GM23338 (cell line): ENCODE results near the gene PER1. TPM values are rescaled to one million over a fixed set of nuclear protein-coding genes. Genes with fewer than 3 reads are reported as not detected.

Experiments used
- ATAC-seq: fragments of 200-7000 bp; cut with Tn5 transposase; 3 replicates; pipeline ENCODE4 v1.9.1; 2020
- DNase-seq: peaks from one replicate; pipeline ENCODE4 v3.0.0-alpha.2; 2015; ENCODE audit warnings: low spot score
- H2AFZ ChIP-seq: fragments of 200-600 bp; sonication (generic); 2 replicates; pipeline ENCODE4 v1.8.0; 2016; ENCODE audit warnings: antibody characterized with exemption, mild to moderate bottlenecking, moderate library complexity
- H3F3A ChIP-seq: fragments of 200-600 bp; sonication (generic); replicated peaks from 2 replicates; pipeline ENCODE4 v1.8.0; 2017; ENCODE audit warnings: antibody characterized with exemption, mixed run types, low read depth
- H3K27ac ChIP-seq: fragments of 200-600 bp; sonication (generic); 2 replicates; pipeline ENCODE4 v1.6.1; 2016; ENCODE audit warnings: low read depth
- H3K27me3 ChIP-seq: fragments of 200-600 bp; sonication (generic); 2 replicates; pipeline ENCODE4 v1.8.0; 2016; ENCODE audit warnings: mild to moderate bottlenecking, mixed run types, moderate library complexity; ENCODE audit not compliant: insufficient read depth
- H3K36me3 ChIP-seq: fragments of 200-600 bp; sonication (generic); 2 replicates; pipeline ENCODE4 v1.8.0; 2016; ENCODE audit warnings: mild to moderate bottlenecking; ENCODE audit not compliant: insufficient read depth
- H3K4me1 ChIP-seq: fragments of 200-600 bp; sonication (generic); 2 replicates; pipeline ENCODE4 v1.8.0; 2016; ENCODE audit warnings: mild to moderate bottlenecking, moderate library complexity; ENCODE audit not compliant: insufficient read depth
- H3K4me2 ChIP-seq: fragments of 200-600 bp; sonication (generic); 2 replicates; pipeline ENCODE4 v1.7.1; 2017; ENCODE audit warnings: mixed run types
- H3K4me3 ChIP-seq: fragments of 200-600 bp; sonication (generic); 2 replicates; pipeline ENCODE4 v1.6.1; 2016; ENCODE audit warnings: mixed run types
- H3K79me2 ChIP-seq: fragments of 200-600 bp; sonication (generic); replicated peaks from 2 replicates; pipeline ENCODE4 v1.8.0; 2017; ENCODE audit warnings: mild to moderate bottlenecking; ENCODE audit not compliant: insufficient read depth
- H3K9me2 ChIP-seq: fragments of 200-600 bp; sonication (generic); 2 replicates; pipeline ENCODE4 v1.8.0; 2017; ENCODE audit not compliant: insufficient read depth
- H4K20me1 ChIP-seq: fragments of 200-600 bp; sonication (generic); replicated peaks from 2 replicates; pipeline ENCODE4 v1.8.0; 2017; ENCODE audit warnings: mild to moderate bottlenecking; ENCODE audit not compliant: insufficient read depth
- H3K27ac Mint-ChIP-seq: 2 replicates; pipeline ENCODE4 v1.8.0; 2020; ENCODE audit warnings: inconsistent platforms, mild to moderate bottlenecking, moderate library complexity, mixed read lengths
- H3K27me3 Mint-ChIP-seq: 3 replicates; pipeline ENCODE4 v1.8.0; 2022; ENCODE audit warnings: low read depth, mild to moderate bottlenecking, moderate library complexity, mixed read lengths, inconsistent platforms; ENCODE audit not compliant: insufficient read depth, poor library complexity
- H3K36me3 Mint-ChIP-seq: 3 replicates; pipeline ENCODE4 v1.8.0; 2021; ENCODE audit warnings: low read depth, mild to moderate bottlenecking, inconsistent platforms, moderate library complexity, mixed read lengths
- H3K4me1 Mint-ChIP-seq: 3 replicates; pipeline ENCODE4 v1.8.0; 2020; ENCODE audit warnings: mild to moderate bottlenecking, inconsistent platforms, mixed read lengths
- H3K4me3 Mint-ChIP-seq: 3 replicates; pipeline ENCODE4 v1.8.0; 2021; ENCODE audit warnings: moderate library complexity, mild to moderate bottlenecking, inconsistent platforms, mixed read lengths
- H3K9me3 Mint-ChIP-seq: 3 replicates; pipeline ENCODE4 v1.8.0; 2020; ENCODE audit warnings: moderate library complexity, mild to moderate bottlenecking, inconsistent platforms, mixed read lengths
- CREB1 ChIP-seq: fragments of 250-450 bp; sonication (Bioruptor Pico); IDR thresholded peaks from 2 replicates; pipeline ENCODE4 v1.5.0; 2020; ENCODE audit warnings: low read depth, mild to moderate bottlenecking, moderate library complexity
- EZH2 ChIP-seq: fragments of 200-600 bp; sonication (generic); IDR thresholded peaks from one replicate; pipeline ENCODE4 v1.8.0; 2017; ENCODE audit warnings: antibody characterized with exemption, mild to moderate bottlenecking, low read depth; ENCODE audit not compliant: unreplicated experiment
- EZH2phosphoT487 ChIP-seq: fragments of 200-600 bp; sonication (generic); IDR thresholded peaks from one replicate; pipeline ENCODE4 v1.8.1; 2018; ENCODE audit warnings: antibody characterized with exemption; ENCODE audit not compliant: unreplicated experiment
- STAT1 ChIP-seq: IDR thresholded peaks from one replicate; pipeline ENCODE4 v1.6.1; 2016; ENCODE audit warnings: antibody characterized with exemption; ENCODE audit not compliant: unreplicated experiment
- ZNF331 ChIP-seq: fragments of 250-450 bp; sonication (Bioruptor Pico); IDR thresholded peaks from 2 replicates; pipeline ENCODE4 v1.5.0; 2020; ENCODE audit warnings: low read depth, mild to moderate bottlenecking, moderate library complexity
- polyA plus RNA-seq: library from polyadenylated mRNA; unstranded; fragments of >200 nt; fragmentation: Nextera tagmentation; extraction: Ambion mirVana; gene quantifications from 2 replicates; pipeline ENCODE4 v1.2.1, GENCODE V29; 2016
- total RNA-seq: library from RNA; depleted of rRNA; stranded (reverse); fragments of >200 nt; shearing (Covaris generic); gene quantifications from 2 replicates; pipeline ENCODE4 v1.2.3, GENCODE V29; 2014
- TF ChIP-seq, protein P1 (sequence below): IDR thresholded peaks from 2 replicates; pipeline ENCODE4 v1.6.1; 2016; ENCODE audit warnings: antibody characterized with exemption
- TF ChIP-seq, protein P2 (sequence below): IDR thresholded peaks from one replicate; pipeline ENCODE4 v1.6.1; 2018; ENCODE audit warnings: antibody characterized with exemption; ENCODE audit not compliant: unreplicated experiment
- TF ChIP-seq, protein P3 (sequence below), 2 experiments: fragments of 200-600 bp in 1 of 2; sonication (generic) in 1 of 2; conservative IDR thresholded peaks; 2 replicates each; pipeline versions ENCODE4 v1.5.1 to v1.6.1; 2016 to 2017; ENCODE audit warnings: antibody characterized with exemption in 2 of 2, low read depth in 2 of 2, mild to moderate bottlenecking in 2 of 2, moderate library complexity in 1 of 2

Gene PER1
- total and polyA plus RNA-seq, 2 experiments from 2014 or later = 12.2 to 36.1 TPM

DNA sequence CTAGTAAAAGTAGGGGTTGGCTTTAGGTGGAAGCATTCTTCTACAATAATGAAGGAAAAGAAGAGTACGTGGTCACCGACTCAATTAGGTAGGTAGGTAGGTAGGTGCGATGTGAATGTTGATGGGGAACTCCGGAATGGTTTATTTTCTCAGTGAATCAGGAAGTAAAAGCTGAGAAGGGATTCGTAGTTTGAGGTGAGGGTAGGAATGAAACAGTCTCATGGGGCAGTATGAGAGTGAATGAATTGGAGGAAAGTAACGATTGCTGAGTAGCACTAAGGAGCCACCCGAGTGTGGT is 13.9 kb downstream of the PER1 start:
- Histone ChIP-seq H3K4me3 (peak overlapping the region; percentile 82), H2AFZ (peak overlapping the region; percentile 97), H3K36me3 (peaks cover 7% of the 10 kb centered on the region; the same call in 1 of the 2 replicates), H3K4me1 (peaks cover 18% of the 10 kb centered on the region), H3K27me3 (peaks cover 21% of the 10 kb centered on the region), H3F3A (peaks cover 32% of the 10 kb centered on the region), H3K4me2 (peak overlapping the region; percentile 91), H3K9me2 (no peaks in the 10 kb centered on the region), H3K27ac (no peak overlapping the region), H3K79me2 (no peaks in the 10 kb centered on the region), H4K20me1 (no peaks in the 10 kb centered on the region)
- Mint-ChIP-seq H3K27ac (no peak overlapping the region), H3K4me1 (peaks cover 11% of the 10 kb centered on the region), H3K36me3 (peaks cover 17% of the 10 kb centered on the region), H3K27me3 (peaks cover 8% of the 10 kb centered on the region), H3K4me3 (no peak overlapping the region), H3K9me3 (peaks cover 4% of the 10 kb centered on the region; the same call in 1 of the 3 replicates)
- no peak for DNase-seq
- ATAC-seq = no peak; the same call in 2 of the 3 replicates
- TF ChIP-seq EZH2 (no peak), ZNF331 (CRISPR knock-in tag) (no peak), CREB1 (CRISPR knock-in tag) (no peak), STAT1 (no peak)
- TF ChIP-seq, protein P1, sequence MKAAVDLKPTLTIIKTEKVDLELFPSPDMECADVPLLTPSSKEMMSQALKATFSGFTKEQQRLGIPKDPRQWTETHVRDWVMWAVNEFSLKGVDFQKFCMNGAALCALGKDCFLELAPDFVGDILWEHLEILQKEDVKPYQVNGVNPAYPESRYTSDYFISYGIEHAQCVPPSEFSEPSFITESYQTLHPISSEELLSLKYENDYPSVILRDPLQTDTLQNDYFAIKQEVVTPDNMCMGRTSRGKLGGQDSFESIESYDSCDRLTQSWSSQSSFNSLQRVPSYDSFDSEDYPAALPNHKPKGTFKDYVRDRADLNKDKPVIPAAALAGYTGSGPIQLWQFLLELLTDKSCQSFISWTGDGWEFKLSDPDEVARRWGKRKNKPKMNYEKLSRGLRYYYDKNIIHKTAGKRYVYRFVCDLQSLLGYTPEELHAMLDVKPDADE = no peak
- TF ChIP-seq, protein P2, sequence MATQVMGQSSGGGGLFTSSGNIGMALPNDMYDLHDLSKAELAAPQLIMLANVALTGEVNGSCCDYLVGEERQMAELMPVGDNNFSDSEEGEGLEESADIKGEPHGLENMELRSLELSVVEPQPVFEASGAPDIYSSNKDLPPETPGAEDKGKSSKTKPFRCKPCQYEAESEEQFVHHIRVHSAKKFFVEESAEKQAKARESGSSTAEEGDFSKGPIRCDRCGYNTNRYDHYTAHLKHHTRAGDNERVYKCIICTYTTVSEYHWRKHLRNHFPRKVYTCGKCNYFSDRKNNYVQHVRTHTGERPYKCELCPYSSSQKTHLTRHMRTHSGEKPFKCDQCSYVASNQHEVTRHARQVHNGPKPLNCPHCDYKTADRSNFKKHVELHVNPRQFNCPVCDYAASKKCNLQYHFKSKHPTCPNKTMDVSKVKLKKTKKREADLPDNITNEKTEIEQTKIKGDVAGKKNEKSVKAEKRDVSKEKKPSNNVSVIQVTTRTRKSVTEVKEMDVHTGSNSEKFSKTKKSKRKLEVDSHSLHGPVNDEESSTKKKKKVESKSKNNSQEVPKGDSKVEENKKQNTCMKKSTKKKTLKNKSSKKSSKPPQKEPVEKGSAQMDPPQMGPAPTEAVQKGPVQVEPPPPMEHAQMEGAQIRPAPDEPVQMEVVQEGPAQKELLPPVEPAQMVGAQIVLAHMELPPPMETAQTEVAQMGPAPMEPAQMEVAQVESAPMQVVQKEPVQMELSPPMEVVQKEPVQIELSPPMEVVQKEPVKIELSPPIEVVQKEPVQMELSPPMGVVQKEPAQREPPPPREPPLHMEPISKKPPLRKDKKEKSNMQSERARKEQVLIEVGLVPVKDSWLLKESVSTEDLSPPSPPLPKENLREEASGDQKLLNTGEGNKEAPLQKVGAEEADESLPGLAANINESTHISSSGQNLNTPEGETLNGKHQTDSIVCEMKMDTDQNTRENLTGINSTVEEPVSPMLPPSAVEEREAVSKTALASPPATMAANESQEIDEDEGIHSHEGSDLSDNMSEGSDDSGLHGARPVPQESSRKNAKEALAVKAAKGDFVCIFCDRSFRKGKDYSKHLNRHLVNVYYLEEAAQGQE = no peak

DNA sequence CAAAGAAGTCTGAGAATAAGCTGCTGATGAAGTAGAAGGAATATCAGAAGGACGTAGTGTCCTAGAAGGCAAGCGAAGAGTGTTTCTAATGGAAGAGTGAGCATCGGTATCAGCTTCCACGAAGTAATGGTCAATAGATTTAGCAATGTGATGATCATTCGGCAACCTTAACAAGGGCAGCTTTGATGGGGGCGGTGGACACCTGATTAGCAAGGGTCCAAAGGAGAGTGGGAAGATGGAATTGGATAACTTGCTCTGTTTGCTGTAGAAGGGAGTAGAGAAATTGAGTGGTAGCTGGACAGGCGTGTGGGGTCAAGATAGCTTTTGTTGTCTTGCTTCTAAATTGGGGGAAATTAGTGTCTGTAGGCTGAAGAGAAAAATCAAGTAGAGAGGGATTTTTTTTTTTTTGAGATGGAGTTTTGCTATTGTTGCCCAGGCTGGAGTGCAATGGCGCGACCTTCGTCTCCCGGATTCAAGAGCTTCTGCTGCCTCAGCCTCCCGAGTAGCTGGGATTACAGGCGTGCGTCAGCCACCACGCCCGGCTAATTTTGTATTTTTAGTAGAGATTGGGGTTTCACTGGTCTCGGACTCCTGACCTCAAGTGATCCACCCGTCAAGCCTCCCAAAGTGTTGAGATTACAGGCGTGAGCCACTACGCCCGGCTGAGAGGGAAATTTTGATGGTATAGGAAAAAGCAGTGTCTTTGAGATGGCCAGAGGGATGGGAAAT is 14.4 kb downstream of the PER1 start:
- peak overlapping the region; percentile 97 for H2AFZ ChIP-seq
- ATAC-seq = no peak
- peak overlapping the region; percentile 91 for H3K4me2 ChIP-seq
- H3K27ac ChIP-seq = no peak overlapping the region
- Mint-ChIP-seq H3K9me3 (peaks cover 4% of the 10 kb centered on the region; the same call in 1 of the 3 replicates), H3K4me3 (no peak overlapping the region), H3K27me3 (peaks cover 12% of the 10 kb centered on the region), H3K27ac (no peak overlapping the region), H3K4me1 (peaks cover 13% of the 10 kb centered on the region), H3K36me3 (peaks cover 17% of the 10 kb centered on the region)
- peaks cover 7% of the 10 kb centered on the region; the same call in 1 of the 2 replicates for H3K36me3 ChIP-seq
- H3K9me2 ChIP-seq = no peaks in the 10 kb centered on the region
- no peaks in the 10 kb centered on the region for H3K79me2 ChIP-seq
- DNase-seq = no peak
- no peaks in the 10 kb centered on the region for H4K20me1 ChIP-seq
- H3F3A ChIP-seq = peaks cover 32% of the 10 kb centered on the region
- H3K4me1 ChIP-seq = peaks cover 21% of the 10 kb centered on the region
- H3K4me3 ChIP-seq = peak overlapping the region; percentile 82
- peaks cover 21% of the 10 kb centered on the region for H3K27me3 ChIP-seq
- no peak for TF ChIP-seq CREB1 (CRISPR knock-in tag)
- TF ChIP-seq EZH2phosphoT487 = no peak
- TF ChIP-seq, protein P2 = no peak
- TF ChIP-seq ZNF331 (CRISPR knock-in tag) = no peak
- TF ChIP-seq, protein P3, sequence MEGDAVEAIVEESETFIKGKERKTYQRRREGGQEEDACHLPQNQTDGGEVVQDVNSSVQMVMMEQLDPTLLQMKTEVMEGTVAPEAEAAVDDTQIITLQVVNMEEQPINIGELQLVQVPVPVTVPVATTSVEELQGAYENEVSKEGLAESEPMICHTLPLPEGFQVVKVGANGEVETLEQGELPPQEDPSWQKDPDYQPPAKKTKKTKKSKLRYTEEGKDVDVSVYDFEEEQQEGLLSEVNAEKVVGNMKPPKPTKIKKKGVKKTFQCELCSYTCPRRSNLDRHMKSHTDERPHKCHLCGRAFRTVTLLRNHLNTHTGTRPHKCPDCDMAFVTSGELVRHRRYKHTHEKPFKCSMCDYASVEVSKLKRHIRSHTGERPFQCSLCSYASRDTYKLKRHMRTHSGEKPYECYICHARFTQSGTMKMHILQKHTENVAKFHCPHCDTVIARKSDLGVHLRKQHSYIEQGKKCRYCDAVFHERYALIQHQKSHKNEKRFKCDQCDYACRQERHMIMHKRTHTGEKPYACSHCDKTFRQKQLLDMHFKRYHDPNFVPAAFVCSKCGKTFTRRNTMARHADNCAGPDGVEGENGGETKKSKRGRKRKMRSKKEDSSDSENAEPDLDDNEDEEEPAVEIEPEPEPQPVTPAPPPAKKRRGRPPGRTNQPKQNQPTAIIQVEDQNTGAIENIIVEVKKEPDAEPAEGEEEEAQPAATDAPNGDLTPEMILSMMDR (conservative IDR thresholded peaks at IDR 0.05; ENCODE audit: low read depth in 2 of 2) = no peak
- TF ChIP-seq STAT1 = no peak
